ENCODE results near the gene GPC6.
"Not testable (repeated sequence)": the region's sequence is repeated elsewhere in the genome, so short reads cannot be mapped to it uniquely, and the experiment has no call there.

The GPC6 gene

DNA sequence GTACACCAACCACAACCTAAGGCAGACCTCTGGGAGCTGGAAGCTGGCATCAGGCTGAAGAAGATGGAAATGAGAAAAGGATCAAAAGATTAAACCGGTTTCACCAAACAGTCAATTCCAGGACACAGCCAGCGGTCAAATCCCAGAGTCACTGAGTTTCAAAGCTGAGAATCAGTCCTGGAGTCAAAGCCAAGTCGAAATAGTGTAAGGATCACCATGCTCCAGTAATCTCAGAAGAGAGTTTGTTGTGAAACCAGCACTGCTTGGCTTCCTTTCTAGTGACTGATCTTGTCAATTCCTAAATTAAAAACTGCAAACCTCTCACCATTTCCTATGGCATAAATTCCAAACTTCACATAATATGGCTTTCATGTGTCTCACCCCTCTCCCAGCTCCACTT lies 198.8 kb downstream of the GPC6 start:
- TF ChIP-seq, protein P1, sequence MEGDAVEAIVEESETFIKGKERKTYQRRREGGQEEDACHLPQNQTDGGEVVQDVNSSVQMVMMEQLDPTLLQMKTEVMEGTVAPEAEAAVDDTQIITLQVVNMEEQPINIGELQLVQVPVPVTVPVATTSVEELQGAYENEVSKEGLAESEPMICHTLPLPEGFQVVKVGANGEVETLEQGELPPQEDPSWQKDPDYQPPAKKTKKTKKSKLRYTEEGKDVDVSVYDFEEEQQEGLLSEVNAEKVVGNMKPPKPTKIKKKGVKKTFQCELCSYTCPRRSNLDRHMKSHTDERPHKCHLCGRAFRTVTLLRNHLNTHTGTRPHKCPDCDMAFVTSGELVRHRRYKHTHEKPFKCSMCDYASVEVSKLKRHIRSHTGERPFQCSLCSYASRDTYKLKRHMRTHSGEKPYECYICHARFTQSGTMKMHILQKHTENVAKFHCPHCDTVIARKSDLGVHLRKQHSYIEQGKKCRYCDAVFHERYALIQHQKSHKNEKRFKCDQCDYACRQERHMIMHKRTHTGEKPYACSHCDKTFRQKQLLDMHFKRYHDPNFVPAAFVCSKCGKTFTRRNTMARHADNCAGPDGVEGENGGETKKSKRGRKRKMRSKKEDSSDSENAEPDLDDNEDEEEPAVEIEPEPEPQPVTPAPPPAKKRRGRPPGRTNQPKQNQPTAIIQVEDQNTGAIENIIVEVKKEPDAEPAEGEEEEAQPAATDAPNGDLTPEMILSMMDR (IDR thresholded peaks at IDR 0.05; ENCODE audit: low read depth, low read length): no peak
- no peak overlapping the region for H3K4me3 ChIP-seq (ENCODE audit: low read depth, low read length)
- in situ Hi-C loops (cut with HindIII; ENCODE audit: low sequenced_read_pairs): no loop called here
- no peak for DNase-seq (ENCODE audit: low read depth, low spot score)

DNA sequence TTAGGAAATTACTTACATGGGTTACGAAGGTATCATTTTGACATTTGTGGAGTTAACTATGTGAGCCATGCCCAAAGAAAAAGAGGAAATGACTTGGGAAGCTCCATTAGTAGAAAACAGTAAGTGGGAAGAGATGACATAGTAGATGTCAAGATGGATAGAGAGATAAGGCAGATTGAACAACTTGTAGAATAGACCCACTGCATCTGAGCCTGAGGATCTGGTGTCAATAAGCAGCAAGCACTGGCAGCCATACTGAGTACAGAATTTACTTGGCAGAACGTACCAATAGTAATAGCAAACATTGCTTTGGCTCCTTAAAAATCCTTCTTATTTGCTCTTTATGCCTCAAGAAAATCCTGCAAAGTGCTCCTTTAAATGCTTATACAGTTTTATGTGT lies 203.8 kb downstream of the GPC6 start:
- in situ Hi-C loops (cut with HindIII; ENCODE audit: low sequenced_read_pairs): no loop called here
- TF ChIP-seq, protein P1 (IDR thresholded peaks at IDR 0.05; ENCODE audit: low read depth, low read length): no peak

DNA sequence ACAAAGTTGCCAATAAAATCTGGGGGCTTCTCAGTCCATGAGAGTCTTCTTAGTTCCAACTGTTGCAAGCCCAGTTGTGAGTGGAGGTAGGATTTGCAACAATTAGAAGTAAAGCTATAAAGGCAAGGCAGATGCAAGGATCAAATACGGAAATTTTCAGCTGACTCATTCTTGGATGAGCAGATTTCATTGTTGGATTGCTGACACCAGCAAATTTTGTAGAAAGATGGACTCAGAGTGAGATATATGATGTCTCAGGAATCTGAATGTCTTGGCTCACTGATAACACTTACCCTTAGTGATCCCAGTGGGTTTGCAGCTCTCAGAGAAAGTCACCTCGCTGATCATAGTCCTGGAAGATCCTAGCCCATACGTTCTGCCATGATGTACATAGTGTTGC lies 209.0 kb downstream of the GPC6 start:
- no peak for DNase-seq (ENCODE audit: low read depth, low spot score)
- in situ Hi-C loops (cut with HindIII; ENCODE audit: low sequenced_read_pairs): no loop called here
- TF ChIP-seq, protein P1 (IDR thresholded peaks at IDR 0.05; ENCODE audit: low read depth, low read length): no peak
- H3K4me3 ChIP-seq (ENCODE audit: low read depth, low read length): no peak overlapping the region

More for the DNA sequence above, 203.8 kb downstream of the GPC6 start:
- DNase-seq (ENCODE audit: low read depth, low spot score): no peak
- no peak overlapping the region for H3K4me3 ChIP-seq (ENCODE audit: low read depth, low read length)

DNA sequence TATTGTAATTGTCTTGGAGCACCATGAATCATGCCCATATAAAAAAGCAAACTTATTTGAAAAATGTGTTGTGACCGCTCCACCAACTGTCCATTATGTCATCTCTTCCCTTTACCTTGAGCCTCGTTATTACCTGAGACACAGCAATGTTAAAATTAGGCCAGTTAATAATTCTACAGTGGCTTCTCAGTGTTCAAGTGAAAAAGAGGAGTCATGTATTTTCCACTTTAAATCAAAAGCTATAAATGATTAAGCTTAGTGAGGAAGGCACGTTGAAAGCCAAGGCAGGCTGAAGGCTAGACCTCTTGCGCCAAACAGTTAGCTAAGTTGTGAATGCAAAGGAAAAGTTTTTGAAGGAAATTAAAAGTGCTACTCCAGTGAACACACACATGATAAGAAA lies 210.5 kb downstream of the GPC6 start:
- H3K4me3 ChIP-seq (ENCODE audit: low read depth, low read length): no peak overlapping the region
- in situ Hi-C loops (cut with HindIII; ENCODE audit: low sequenced_read_pairs): no loop called here
- TF ChIP-seq, protein P1 (IDR thresholded peaks at IDR 0.05; ENCODE audit: low read depth, low read length): no peak
- DNase-seq (ENCODE audit: low read depth, low spot score): no peak

DNA sequence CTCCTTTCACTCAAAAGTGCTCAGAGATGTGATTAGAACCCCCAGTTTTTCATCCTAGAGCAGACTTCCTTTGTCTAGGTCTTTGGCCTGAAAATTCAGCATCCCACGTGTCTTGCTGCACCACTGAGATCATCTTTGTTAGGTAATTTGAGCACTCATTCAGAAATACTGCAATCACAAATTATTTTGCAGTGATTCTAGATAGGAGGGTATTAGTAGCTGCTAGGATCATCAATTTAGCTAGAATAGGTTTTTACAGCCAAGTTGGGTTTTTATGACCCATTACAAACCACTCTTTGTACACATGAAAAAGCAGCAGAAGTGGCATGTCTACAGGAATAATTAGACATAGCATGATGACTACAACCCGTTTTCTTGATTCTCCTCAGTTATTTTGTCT lies 219.6 kb downstream of the GPC6 start:
- in situ Hi-C loops (cut with HindIII; ENCODE audit: low sequenced_read_pairs): no loop called here
- TF ChIP-seq, protein P1 (IDR thresholded peaks at IDR 0.05; ENCODE audit: low read depth, low read length): no peak
- no peak for DNase-seq (ENCODE audit: low read depth, low spot score)
- H3K4me3 ChIP-seq (ENCODE audit: low read depth, low read length): no peak overlapping the region

DNA sequence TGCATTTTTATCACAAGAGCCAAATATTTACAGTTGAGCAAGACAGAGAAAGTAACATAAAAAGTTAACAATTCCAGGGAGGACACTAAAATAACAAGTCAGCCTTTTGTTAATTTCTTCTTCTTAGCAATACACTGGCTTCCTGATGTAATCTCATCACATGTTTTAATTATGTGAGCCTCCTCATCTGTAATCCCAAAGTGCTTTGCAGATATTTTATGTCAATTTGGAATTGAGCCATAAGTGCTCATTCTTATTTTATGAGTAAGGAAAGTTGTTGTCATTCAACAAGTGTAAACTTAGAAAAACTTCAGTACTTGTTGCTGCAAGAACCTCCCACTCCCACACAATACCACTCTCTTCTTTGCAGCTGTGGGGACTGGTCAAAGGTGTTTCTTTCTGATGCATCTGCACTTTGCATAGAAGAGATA lies 223.6 kb downstream of the GPC6 start:
- no peak overlapping the region for H3K4me3 ChIP-seq (ENCODE audit: low read depth, low read length)
- peak; percentile 26 for DNase-seq (ENCODE audit: low read depth, low spot score)
- in situ Hi-C loops (cut with HindIII; ENCODE audit: low sequenced_read_pairs): no loop called here
- TF ChIP-seq, protein P1 (IDR thresholded peaks at IDR 0.05; ENCODE audit: low read depth, low read length): no peak

DNA sequence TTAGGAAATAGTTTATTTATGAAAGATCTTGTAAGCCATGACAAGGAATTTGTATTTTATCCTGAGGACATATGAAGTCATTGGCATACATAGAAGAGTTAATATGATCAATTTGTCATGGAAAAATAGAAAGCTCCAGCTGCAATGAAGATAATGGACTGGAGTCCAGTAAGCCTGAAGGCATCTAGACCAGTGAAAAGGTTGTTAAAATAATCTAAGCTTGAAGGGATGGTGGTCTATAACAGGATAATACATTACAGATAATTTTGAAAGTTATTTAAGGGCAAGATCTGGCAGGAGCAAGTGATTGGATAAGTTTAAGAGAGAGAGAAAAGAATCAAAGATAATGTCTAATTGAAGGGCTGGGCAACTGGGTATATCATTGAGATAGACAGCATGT lies 224.2 kb downstream of the GPC6 start:
- no peak overlapping the region for H3K4me3 ChIP-seq (ENCODE audit: low read depth, low read length)
- DNase-seq (ENCODE audit: low read depth, low spot score): no peak
- TF ChIP-seq, protein P1 (IDR thresholded peaks at IDR 0.05; ENCODE audit: low read depth, low read length): no peak
- in situ Hi-C loops (cut with HindIII; ENCODE audit: low sequenced_read_pairs): no loop called here

DNA sequence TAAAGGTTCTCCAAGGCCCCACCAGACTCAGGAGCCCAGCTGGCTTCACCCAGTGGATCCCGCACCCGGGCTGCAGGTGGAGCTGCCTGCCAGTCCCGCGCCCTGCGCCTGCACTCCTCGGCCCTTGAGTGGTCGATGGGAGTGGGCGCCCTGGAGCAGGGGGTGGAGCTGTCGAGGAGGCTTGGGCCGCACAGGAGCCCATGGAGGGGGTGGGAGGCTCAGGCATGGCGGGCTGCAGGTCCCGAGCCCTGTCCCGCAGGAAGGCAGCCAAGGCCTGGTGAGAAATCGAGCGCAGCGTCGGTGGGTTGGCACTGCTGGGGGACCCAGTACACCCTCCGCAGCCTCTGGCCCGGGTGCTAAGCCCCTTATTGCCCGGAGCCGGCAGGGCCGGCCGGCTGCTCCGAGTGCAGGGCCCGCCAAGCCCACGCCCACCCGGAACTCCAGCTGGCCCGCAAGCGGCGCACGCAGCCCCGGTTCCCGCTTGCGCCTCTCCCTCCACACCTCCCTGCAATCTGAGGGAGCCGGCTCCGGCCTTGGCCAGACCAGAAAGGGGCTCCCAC lies 228.1 kb downstream of the GPC6 start:
- DNase-seq (ENCODE audit: low read depth, low spot score); H3K4me3 ChIP-seq (ENCODE audit: low read depth, low read length); in situ Hi-C loops (cut with HindIII; ENCODE audit: low sequenced_read_pairs): not testable (repeated sequence)
